Neuronal stem cell (in vitro differentiated cells): ENCODE results near the gene CATSPER3.
A peak's percentile ranks its signal among the peaks of the same experiment; 100 is the strongest.

Experiments used
- DNase-seq: peaks from one replicate; pipeline ENCODE4 v3.0.0-alpha.2; 2013; ENCODE audit warnings: low spot score
- H2AFZ ChIP-seq: one replicate; pipeline ENCODE4 v1.6.1; 2013; ENCODE audit warnings: mild to moderate bottlenecking, low read length, inconsistent platforms
- H2AK5ac ChIP-seq: 2 replicates; pipeline ENCODE4 v1.6.1; 2013; ENCODE audit warnings: low read depth, mild to moderate bottlenecking, inconsistent platforms, low read length, moderate library complexity, mixed read lengths
- H2BK120ac ChIP-seq: 2 replicates; pipeline ENCODE4 v1.6.1; 2013; ENCODE audit warnings: low read depth, mild to moderate bottlenecking, inconsistent platforms, low read length, moderate library complexity, mixed read lengths
- H2BK12ac ChIP-seq: one replicate; pipeline ENCODE4 v1.6.1; 2013; ENCODE audit warnings: low read length, inconsistent platforms
- H2BK15ac ChIP-seq: 2 replicates; pipeline ENCODE4 v1.6.1; 2013; ENCODE audit warnings: mild to moderate bottlenecking, low read length, inconsistent platforms, mixed read lengths
- H2BK5ac ChIP-seq: one replicate; pipeline ENCODE4 v1.6.1; 2013; ENCODE audit warnings: inconsistent platforms, mild to moderate bottlenecking, low read length, moderate library complexity
- H3K14ac ChIP-seq: one replicate; pipeline ENCODE4 v1.6.1; 2013; ENCODE audit warnings: low read length, inconsistent platforms
- H3K18ac ChIP-seq: 2 replicates; pipeline ENCODE4 v1.6.1; 2013; ENCODE audit warnings: low read length, inconsistent platforms
- H3K23ac ChIP-seq: 2 replicates; pipeline ENCODE4 v1.6.1; 2013; ENCODE audit warnings: low read depth, mild to moderate bottlenecking, mixed read lengths, low read length, inconsistent platforms; ENCODE audit not compliant: poor library complexity
- H3K27ac ChIP-seq: replicated peaks from 3 replicates; pipeline ENCODE4 v1.5.1; 2013; ENCODE audit warnings: low read length, inconsistent platforms
- H3K27me3 ChIP-seq, 3 experiments: 2 replicates each; pipeline ENCODE4 v1.6.1; 2013; ENCODE audit warnings: low read length in 3 of 3, mild to moderate bottlenecking in 2 of 3, inconsistent platforms in 1 of 3, low read depth in 1 of 3, mixed read lengths in 1 of 3, moderate library complexity in 1 of 3; ENCODE audit not compliant: control insufficient read depth in 3 of 3, insufficient read depth in 3 of 3
- H3K36me3 ChIP-seq, 2 donors: replicated peaks in 1 of 2; 2 replicates each; pipeline ENCODE4 v1.6.1; 2013; ENCODE audit warnings: low read length in 2 of 2; ENCODE audit not compliant: control insufficient read depth in 2 of 2, insufficient read depth in 2 of 2
- H3K4ac ChIP-seq: 2 replicates; pipeline ENCODE4 v1.6.1; 2013; ENCODE audit warnings: inconsistent platforms, mild to moderate bottlenecking, low read length, moderate library complexity
- H3K4me1 ChIP-seq, 2 donors: 1 replicate in 1 of 2; 2 replicates in 1 of 2; pipeline ENCODE4 v1.6.1; 2013; ENCODE audit warnings: low read length in 2 of 2, low read depth in 1 of 2; ENCODE audit not compliant: control insufficient read depth in 2 of 2, insufficient read depth in 1 of 2
- H3K4me2 ChIP-seq: one replicate; pipeline ENCODE4 v1.6.1; 2013; ENCODE audit warnings: mild to moderate bottlenecking, low read length, inconsistent platforms; ENCODE audit not compliant: insufficient read depth, poor library complexity, severe bottlenecking
- H3K4me3 ChIP-seq, 2 donors: 2 replicates each; pipeline ENCODE4 v1.5.1; 2013; ENCODE audit warnings: low read length in 2 of 2, mild to moderate bottlenecking in 2 of 2, inconsistent platforms in 1 of 2, moderate library complexity in 1 of 2
- H3K79me1 ChIP-seq: one replicate; pipeline ENCODE4 v1.6.1; 2013; ENCODE audit warnings: low read depth, mild to moderate bottlenecking, inconsistent platforms, low read length, moderate library complexity
- H3K9ac ChIP-seq: one replicate; pipeline ENCODE4 v1.6.1; 2013; ENCODE audit warnings: mild to moderate bottlenecking, low read depth, low read length, inconsistent platforms; ENCODE audit not compliant: poor library complexity
- H3K9me3 ChIP-seq, 2 donors: replicated peaks in 1 of 2; 2 replicates each; pipeline versions ENCODE3 to v1.6.1; 2013; ENCODE audit warnings: low read length in 2 of 2, mild to moderate bottlenecking in 2 of 2, inconsistent platforms in 1 of 2, low read depth in 1 of 2, mixed read lengths in 1 of 2, moderate library complexity in 1 of 2; ENCODE audit not compliant: control insufficient read depth in 2 of 2, insufficient read depth in 1 of 2
- H4K8ac ChIP-seq: one replicate; pipeline ENCODE4 v1.6.1; 2013; ENCODE audit warnings: low read depth, mild to moderate bottlenecking, inconsistent platforms, low read length, moderate library complexity
- H4K91ac ChIP-seq: one replicate; pipeline ENCODE4 v1.6.1; 2013; ENCODE audit warnings: low read length, low read depth, mild to moderate bottlenecking, inconsistent platforms; ENCODE audit not compliant: poor library complexity
- WGBS, 2 donors: extraction: QIAGEN DNeasy Blood & Tissue Kit; methylation state at CpG; one replicate each; pipeline ENCODE4 v1.1.7; 2013; ENCODE audit warnings: missing lambda C conversion rate in 2 of 2, mixed read lengths in 1 of 2; ENCODE audit not compliant: insufficient read length in 2 of 2, insufficient replicate concordance in 1 of 2; ENCODE audit errors: extremely low coverage in 2 of 2; 5-methylcytosine and 5-hydroxymethylcytosine counted together

The CATSPER3 gene

GRCh38 chr5:135055396-135055795, 87.7 kb downstream of the CATSPER3 start:
- H3K27me3 ChIP-seq: peaks cover 9 to 89% (median 31%) of the 10 kb centered on the region in 3 experiments

GRCh38 chr5:135056316-135057030, 88.8 kb downstream of the CATSPER3 start:
- peaks cover 0 to 84% (median 20%) of the 10 kb centered on the region in 3 experiments for H3K27me3 ChIP-seq
- no peaks in the 10 kb centered on the region for H3K9me3 ChIP-seq
- H3K18ac ChIP-seq: no peak overlapping the region

More at GRCh38 chr5:135055396-135055795, 87.7 kb downstream of the CATSPER3 start:
- no CpG with 5 or more reads among the region's 5 CpGs for WGBS, 2 donors
- H3K23ac ChIP-seq: no peak overlapping the region
- H3K36me3 ChIP-seq: no peaks in the 10 kb centered on the region
- H3K4me1 ChIP-seq: peaks cover 0 to 1% of the 10 kb centered on the region in 2 donors
- no peak overlapping the region for H2BK120ac ChIP-seq
- no peak overlapping the region for H4K91ac ChIP-seq
- DNase-seq: no peak
- no peaks in the 10 kb centered on the region for H3K9me3 ChIP-seq
- no peak overlapping the region for H2BK12ac ChIP-seq
- no peak overlapping the region for H3K4ac ChIP-seq
- no peak overlapping the region for H2BK5ac ChIP-seq
- no peak overlapping the region for H3K14ac ChIP-seq
- peak overlapping the region in 1 of 2 donors; percentile 22 for H3K4me3 ChIP-seq
- H3K18ac ChIP-seq: peak overlapping the region; percentile 33
- H3K4me2 ChIP-seq: no peak overlapping the region
- H2BK15ac ChIP-seq: no peak overlapping the region
- H3K27ac ChIP-seq: no peak overlapping the region
- no peaks in the 10 kb centered on the region for H3K79me1 ChIP-seq
- no peak overlapping the region for H3K9ac ChIP-seq
- H2AFZ ChIP-seq: no peak overlapping the region
- H2AK5ac ChIP-seq: no peak overlapping the region
- H4K8ac ChIP-seq: no peak overlapping the region

GRCh38 chr5:135057233-135057632, 89.5 kb downstream of the CATSPER3 start:
- H3K79me1 ChIP-seq: no peaks in the 10 kb centered on the region
- no peaks in the 10 kb centered on the region for H3K9me3 ChIP-seq
- H3K4me1 ChIP-seq: no peaks in the 10 kb centered on the region
- H2BK12ac ChIP-seq: no peak overlapping the region
- no peak for DNase-seq
- WGBS, 2 donors: no CpG with 5 or more reads among the region's 2 CpGs
- no peak overlapping the region for H2BK5ac ChIP-seq
- no peak overlapping the region for H2AFZ ChIP-seq
- no peak overlapping the region for H3K9ac ChIP-seq
- H3K23ac ChIP-seq: no peak overlapping the region
- H3K14ac ChIP-seq: no peak overlapping the region
- no peak overlapping the region for H3K4ac ChIP-seq
- H2BK15ac ChIP-seq: no peak overlapping the region
- H4K8ac ChIP-seq: no peak overlapping the region
- H2BK120ac ChIP-seq: no peak overlapping the region
- H3K36me3 ChIP-seq: no peaks in the 10 kb centered on the region
- H3K4me3 ChIP-seq: no peak overlapping the region
- no peak overlapping the region for H4K91ac ChIP-seq
- no peak overlapping the region for H2AK5ac ChIP-seq
- no peak overlapping the region for H3K27ac ChIP-seq
- H3K4me2 ChIP-seq: no peak overlapping the region
- no peak overlapping the region for H3K18ac ChIP-seq
- peaks cover 0 to 79% (median 13%) of the 10 kb centered on the region in 3 experiments for H3K27me3 ChIP-seq

More at GRCh38 chr5:135056316-135057030, 88.8 kb downstream of the CATSPER3 start:
- no peak overlapping the region for H3K4me2 ChIP-seq
- H3K79me1 ChIP-seq: no peaks in the 10 kb centered on the region
- H3K36me3 ChIP-seq: no peaks in the 10 kb centered on the region
- no peak overlapping the region for H3K23ac ChIP-seq
- no CpG with 5 or more reads among the region's 8 CpGs for WGBS, 2 donors
- no peak overlapping the region for H2AFZ ChIP-seq
- no peak overlapping the region for H2BK120ac ChIP-seq
- no peak overlapping the region for H3K4ac ChIP-seq
- H3K4me1 ChIP-seq: no peaks in the 10 kb centered on the region
- no peak overlapping the region for H2AK5ac ChIP-seq
- DNase-seq: no peak
- no peak overlapping the region for H3K4me3 ChIP-seq
- no peak overlapping the region for H3K14ac ChIP-seq
- H4K8ac ChIP-seq: no peak overlapping the region
- H4K91ac ChIP-seq: no peak overlapping the region
- no peak overlapping the region for H2BK15ac ChIP-seq
- H3K9ac ChIP-seq: no peak overlapping the region
- no peak overlapping the region for H2BK5ac ChIP-seq
- no peak overlapping the region for H2BK12ac ChIP-seq
- H3K27ac ChIP-seq: no peak overlapping the region

- peaks cover 0 to 80% (median 6%) of the 10 kb centered on the region in 3 experiments for H3K27me3 ChIP-seq
- no peak overlapping the region for H2BK15ac ChIP-seq
- WGBS, 2 donors: no CpG with 5 or more reads among the region's 8 CpGs
- H3K4ac ChIP-seq: no peak overlapping the region
- no peaks in the 10 kb centered on the region for H3K9me3 ChIP-seq
- no peak overlapping the region for H3K14ac ChIP-seq
- no peak overlapping the region for H2BK120ac ChIP-seq
- no peaks in the 10 kb centered on the region for H3K4me1 ChIP-seq
- no peak overlapping the region for H3K4me3 ChIP-seq
- DNase-seq: no peak
- H2BK12ac ChIP-seq: no peak overlapping the region
- no peaks in the 10 kb centered on the region for H3K36me3 ChIP-seq
- H2BK5ac ChIP-seq: no peak overlapping the region
- no peak overlapping the region for H2AFZ ChIP-seq
- no peak overlapping the region for H3K27ac ChIP-seq
- H3K9ac ChIP-seq: no peak overlapping the region
- H3K4me2 ChIP-seq: no peak overlapping the region
- no peak overlapping the region for H4K8ac ChIP-seq
- H3K18ac ChIP-seq: no peak overlapping the region
- H3K79me1 ChIP-seq: no peaks in the 10 kb centered on the region
- H4K91ac ChIP-seq: no peak overlapping the region
- H2AK5ac ChIP-seq: no peak overlapping the region
- H3K23ac ChIP-seq: no peak overlapping the region
These were observed 90.6 kb downstream of the CATSPER3 start for GRCh38 chr5:135058331-135058732.
